ENCODE results near the gene SELENOI. TPM values are rescaled to one million over a fixed set of nuclear protein-coding genes. Genes with fewer than 3 reads are reported as not detected.
A peak's percentile ranks its signal among the peaks of the same experiment; 100 is the strongest.
"Not testable (repeated sequence)": the region's sequence is repeated elsewhere in the genome, so short reads cannot be mapped to it uniquely, and the experiment has no call there.

Gene SELENOI
- total and polyA plus RNA-seq, 5 experiments from 2014 or later = 2.6 to 21.5 (median 4.6) TPM

GRCh38 chr2:26312471-26312870, 33.5 kb upstream of the SELENOI start:
- H3K27me3 Mint-ChIP-seq = no peaks in the 10 kb centered on the region
- H3K36me3 Mint-ChIP-seq = peaks cover 0 to 24% (median 7%) of the 10 kb centered on the region in 3 donors
- no peak overlapping the region for H3K4me3 Mint-ChIP-seq
- no peak for DNase-seq
- peak overlapping the region in 1 of 10 donors; percentile 28 for H3K27ac Mint-ChIP-seq
- peaks cover 0 to 4% (median 0%) of the 10 kb centered on the region in 4 donors for H3K4me1 Mint-ChIP-seq
- POLR2A ChIA-PET = no interaction called here
- H3K9me3 Mint-ChIP-seq = no peaks in the 10 kb centered on the region
- ATAC-seq = no peak

DNA sequence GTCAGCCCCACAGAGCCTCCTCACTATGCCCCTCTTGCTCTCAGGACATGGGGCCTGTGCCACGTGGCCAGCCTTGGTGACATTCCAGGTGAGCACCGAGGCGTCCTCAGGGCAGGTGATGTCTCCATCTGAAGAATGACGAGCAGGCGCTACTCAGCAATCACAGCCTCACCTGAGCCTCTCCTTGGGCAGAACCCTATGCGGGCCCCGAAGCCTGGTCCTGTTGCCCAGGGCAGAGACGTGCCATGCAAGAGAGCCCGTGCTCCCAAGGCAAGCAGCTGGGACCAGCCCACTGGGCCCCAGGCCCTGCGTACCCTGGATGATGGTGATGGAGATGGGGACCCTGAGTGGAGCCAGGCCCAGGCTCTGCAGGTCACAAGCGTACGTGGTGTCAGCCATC, 32.5 kb upstream of the SELENOI start:
- no peaks in the 10 kb centered on the region for H3K27me3 Mint-ChIP-seq
- POLR2A ChIA-PET = no interaction called here
- H3K36me3 Mint-ChIP-seq = peaks cover 0 to 24% (median 7%) of the 10 kb centered on the region in 3 donors

GRCh38 chr2:26314243-26314642, 31.7 kb upstream of the SELENOI start:
- H3K36me3 Mint-ChIP-seq = peaks cover 0 to 20% (median 7%) of the 10 kb centered on the region in 3 donors
- H3K9me3 Mint-ChIP-seq = no peaks in the 10 kb centered on the region

More for the DNA sequence above, 32.5 kb upstream of the SELENOI start:
- Mint-ChIP-seq H3K9me3 (no peaks in the 10 kb centered on the region), H3K27ac (peak overlapping the region in 1 of 10 donors; percentile 53), H3K4me3 (no peak overlapping the region), H3K4me1 (peaks cover 0 to 6% (median 0%) of the 10 kb centered on the region in 4 donors)
- no peak for DNase-seq
- ATAC-seq = no peak

GRCh38 chr2:26316041-26316440, 29.9 kb upstream of the SELENOI start:
- Mint-ChIP-seq H3K4me3 (no peak overlapping the region), H3K4me1 (peaks cover 0 to 8% (median 3%) of the 10 kb centered on the region in 4 donors), H3K27ac (peak overlapping the region in 1 of 10 donors; percentile 29), H3K36me3 (peaks cover 0 to 7% (median 5%) of the 10 kb centered on the region in 3 donors), H3K9me3 (no peaks in the 10 kb centered on the region), H3K27me3 (no peaks in the 10 kb centered on the region)
- ATAC-seq (no peak), DNase-seq (no peak)
- POLR2A ChIA-PET = no interaction called here

More at GRCh38 chr2:26314243-26314642, 31.7 kb upstream of the SELENOI start:
- Mint-ChIP-seq H3K27me3 (no peaks in the 10 kb centered on the region), H3K4me3 (no peak overlapping the region), H3K4me1 (peaks cover 0 to 6% (median 0%) of the 10 kb centered on the region in 4 donors), H3K27ac (no peak overlapping the region)
- ATAC-seq = no peak
- no peak for DNase-seq
- POLR2A ChIA-PET = no interaction called here

DNA sequence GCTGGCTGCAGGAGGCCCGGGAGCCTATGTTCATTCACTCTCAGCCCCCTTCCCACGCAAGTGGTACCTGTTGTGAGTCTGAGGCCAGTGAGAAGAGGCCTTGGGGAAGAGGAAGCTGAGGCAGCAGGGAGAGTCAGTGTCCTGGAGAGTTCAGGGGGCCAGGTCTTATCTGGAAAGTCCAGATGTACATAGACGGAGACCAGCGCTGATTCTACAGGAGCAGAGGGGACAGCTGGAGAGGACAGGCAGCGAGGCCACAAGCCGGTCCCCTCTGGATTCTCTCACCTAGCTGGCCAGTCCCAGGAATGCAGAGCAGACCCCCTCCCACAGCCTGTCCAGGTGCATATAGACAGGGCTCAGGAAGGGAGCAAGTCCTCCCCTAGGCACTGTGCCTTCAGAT, 29.1 kb upstream of the SELENOI start:
- no peaks in the 10 kb centered on the region for H3K9me3 Mint-ChIP-seq
- peaks cover 0 to 4% (median 0%) of the 10 kb centered on the region in 3 donors for H3K36me3 Mint-ChIP-seq
- H3K27ac Mint-ChIP-seq = peak overlapping the region in 3 of 10 donors; percentile 29 to 56 (median 46)
- no peak for ATAC-seq
- DNase-seq = no peak
- H3K4me3 Mint-ChIP-seq = no peak overlapping the region
- POLR2A ChIA-PET = no interaction called here
- peaks cover 0 to 8% (median 3%) of the 10 kb centered on the region in 4 donors for H3K4me1 Mint-ChIP-seq
- H3K27me3 Mint-ChIP-seq = no peaks in the 10 kb centered on the region

DNA sequence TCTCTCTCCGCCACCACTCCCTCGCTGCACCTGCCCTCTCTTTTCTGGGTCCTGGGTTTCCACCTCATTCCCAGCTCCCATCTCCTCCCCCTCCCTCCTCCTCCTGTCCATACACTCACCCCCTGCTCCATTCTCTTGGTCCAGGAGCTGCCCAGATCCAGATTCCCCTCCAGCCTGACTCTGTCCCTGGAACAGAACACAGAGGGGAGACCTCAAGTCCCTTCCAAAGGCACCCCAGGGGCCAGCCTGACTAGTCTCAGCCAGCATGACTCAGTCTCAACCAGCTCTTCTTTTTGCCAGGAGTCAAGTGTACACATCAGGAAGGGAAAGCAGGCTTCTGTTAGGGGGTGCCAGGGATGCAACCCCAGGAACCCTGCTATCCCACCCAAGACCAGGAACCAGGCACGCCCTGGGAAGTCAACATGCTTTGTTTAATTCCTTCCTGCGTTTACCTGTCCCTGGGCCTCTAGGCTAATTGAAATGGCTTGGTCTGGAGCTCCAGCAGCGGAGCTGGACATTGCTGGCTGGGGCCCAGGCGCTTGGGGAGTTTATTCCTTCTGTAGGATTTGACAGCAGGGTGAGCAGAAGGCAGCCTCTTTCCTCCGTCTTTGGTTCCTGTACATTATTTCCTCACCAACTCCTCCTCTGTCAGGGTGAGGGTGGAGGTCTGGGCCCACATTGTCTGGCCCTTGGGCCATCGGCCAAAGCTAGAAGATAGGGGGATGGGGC, 28.4 kb upstream of the SELENOI start:
- Mint-ChIP-seq H3K27ac (no peak overlapping the region), H3K9me3 (no peaks in the 10 kb centered on the region), H3K27me3 (no peaks in the 10 kb centered on the region), H3K4me1 (peaks cover 0 to 8% (median 3%) of the 10 kb centered on the region in 4 donors), H3K4me3 (no peak overlapping the region), H3K36me3 (peaks cover 0 to 4% (median 0%) of the 10 kb centered on the region in 3 donors)
- POLR2A ChIA-PET = no interaction called here
- ATAC-seq (no peak), DNase-seq (no peak)

DNA sequence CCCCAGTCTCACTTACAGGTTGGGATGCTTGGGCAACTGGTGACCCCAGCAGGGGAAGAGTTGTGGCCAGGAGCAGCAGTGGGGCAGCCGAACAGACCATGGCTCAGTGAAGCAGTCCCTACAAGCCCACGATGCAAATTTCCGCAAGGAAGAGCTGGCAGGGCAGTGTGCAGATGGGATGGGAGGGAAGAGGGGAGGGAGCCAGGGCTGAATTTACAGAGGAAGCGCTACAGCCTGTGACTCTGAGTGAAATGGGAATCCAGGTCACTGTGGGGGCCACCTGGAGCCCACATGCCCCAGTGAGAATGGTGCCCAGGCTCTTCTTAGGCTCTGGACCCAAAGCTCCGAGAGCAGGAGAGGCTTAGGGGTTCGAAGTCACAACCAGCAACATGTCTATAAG, 27.0 kb upstream of the SELENOI start:
- H3K27me3 Mint-ChIP-seq = no peaks in the 10 kb centered on the region
- POLR2A ChIA-PET = interaction anchor here (1.0 kb wide), 1 partner anchor 19 kb away, joined by 4 read pairs; no protein-coding TSS in a partner anchor
- H3K9me3 Mint-ChIP-seq = no peaks in the 10 kb centered on the region

DNA sequence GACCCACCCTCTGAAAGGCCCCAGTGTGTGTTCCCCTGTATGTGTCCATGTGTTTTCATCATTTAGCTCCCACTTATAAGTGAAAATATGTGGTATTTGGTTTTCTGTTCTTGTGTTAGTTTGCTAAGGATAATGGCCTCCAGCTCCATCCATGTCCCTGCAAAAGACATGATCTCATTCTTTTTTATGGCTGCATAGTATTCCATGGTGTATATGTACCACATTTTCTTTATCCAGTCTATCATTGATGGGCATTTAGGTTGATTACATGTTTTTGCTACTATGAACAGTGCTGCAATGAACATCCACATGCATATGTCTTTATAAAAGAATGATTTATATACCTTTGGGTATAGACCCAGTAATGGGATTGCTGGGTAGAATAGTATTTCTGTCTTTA, 21.5 kb upstream of the SELENOI start:
- H3K4me1 Mint-ChIP-seq, H3K36me3 Mint-ChIP-seq, H3K4me3 Mint-ChIP-seq, H3K9me3 Mint-ChIP-seq, ATAC-seq, POLR2A ChIA-PET, H3K27ac Mint-ChIP-seq, DNase-seq, H3K27me3 Mint-ChIP-seq: not testable (repeated sequence)

More for the DNA sequence above, 27.0 kb upstream of the SELENOI start:
- Mint-ChIP-seq H3K27ac (no peak overlapping the region), H3K4me1 (peaks cover 0 to 6% (median 3%) of the 10 kb centered on the region in 4 donors), H3K36me3 (peaks cover 0 to 3% (median 0%) of the 10 kb centered on the region in 3 donors), H3K4me3 (no peak overlapping the region)
- no peak for DNase-seq
- no peak for ATAC-seq

- POLR2A ChIA-PET = no interaction called here
- ATAC-seq (no peak), DNase-seq (no peak)
- H3K27me3 Mint-ChIP-seq = no peaks in the 10 kb centered on the region
- no peak overlapping the region for H3K27ac Mint-ChIP-seq
- no peaks in the 10 kb centered on the region for H3K9me3 Mint-ChIP-seq
- no peak overlapping the region for H3K4me3 Mint-ChIP-seq
- peaks cover under 1 to 4% (median 3%) of the 10 kb centered on the region in 4 donors for H3K4me1 Mint-ChIP-seq
- H3K36me3 Mint-ChIP-seq = no peaks in the 10 kb centered on the region
Observed at GRCh38 chr2:26324903-26325302, 21.0 kb upstream of the SELENOI start.

DNA sequence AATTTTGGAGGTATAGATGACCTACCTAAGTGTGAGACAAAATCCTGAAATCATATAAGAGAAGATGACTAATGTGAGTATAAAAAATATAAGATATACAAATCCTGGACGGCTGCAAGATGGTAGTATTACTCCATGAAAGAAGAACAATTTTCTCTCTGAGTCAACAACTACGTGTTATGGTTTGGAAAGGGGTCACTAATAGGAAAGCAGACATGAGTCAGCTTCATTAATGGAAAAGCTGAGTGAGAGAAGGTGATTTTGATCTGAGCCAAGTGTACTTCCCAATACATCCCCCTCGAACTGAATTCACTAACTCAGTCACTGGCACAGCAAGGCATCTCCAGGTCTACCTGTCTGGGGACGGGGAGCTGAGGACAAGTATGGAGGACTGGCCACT, 20.1 kb upstream of the SELENOI start:
- Mint-ChIP-seq H3K27me3 (no peaks in the 10 kb centered on the region), H3K9me3 (no peaks in the 10 kb centered on the region), H3K36me3 (no peaks in the 10 kb centered on the region), H3K4me1 (peaks cover 6 to 9% (median 7%) of the 10 kb centered on the region in 4 donors), H3K4me3 (no peak overlapping the region), H3K27ac (no peak overlapping the region)
- POLR2A ChIA-PET = no interaction called here
- DNase-seq (no peak), ATAC-seq (no peak)

- Mint-ChIP-seq H3K9me3 (no peaks in the 10 kb centered on the region), H3K4me1 (peaks cover 6 to 9% (median 7%) of the 10 kb centered on the region in 4 donors), H3K4me3 (no peak overlapping the region), H3K27me3 (no peaks in the 10 kb centered on the region), H3K27ac (no peak overlapping the region), H3K36me3 (no peaks in the 10 kb centered on the region)
- POLR2A ChIA-PET = no interaction called here
- no peak for DNase-seq
- ATAC-seq = no peak
Observed at GRCh38 chr2:26326514-26326913, 19.4 kb upstream of the SELENOI start.

- Mint-ChIP-seq H3K4me1 (peaks cover 6 to 9% (median 7%) of the 10 kb centered on the region in 4 donors), H3K9me3 (no peaks in the 10 kb centered on the region), H3K4me3 (no peak overlapping the region), H3K36me3 (no peaks in the 10 kb centered on the region), H3K27me3 (no peaks in the 10 kb centered on the region), H3K27ac (no peak overlapping the region)
- DNase-seq (no peak), ATAC-seq (no peak)
- POLR2A ChIA-PET = interaction anchor here (0.7 kb wide), 1 partner anchor 84 kb away, joined by 3 read pairs; no protein-coding TSS in a partner anchor
Observed at GRCh38 chr2:26327291-26328272, 18.4 kb upstream of the SELENOI start.

GRCh38 chr2:26329083-26329482, 16.9 kb upstream of the SELENOI start:
- H3K36me3 Mint-ChIP-seq, H3K27ac Mint-ChIP-seq, H3K4me3 Mint-ChIP-seq, POLR2A ChIA-PET, H3K9me3 Mint-ChIP-seq, DNase-seq, H3K4me1 Mint-ChIP-seq, H3K27me3 Mint-ChIP-seq, ATAC-seq: not testable (repeated sequence)
